D341Med (cell line): ENCODE results near the gene JAKMIP3.

Source experiments
- DNase-seq: peaks from one replicate; pipeline ENCODE4 v3.0.0; 2012; ENCODE audit warnings: low spot score

Gene JAKMIP3

GRCh38 chr10:132110111-132110521 lies 44.4 kb downstream of the JAKMIP3 start:
- DNase-seq, result no peak

GRCh38 chr10:132110713-132111112 lies 45.0 kb downstream of the JAKMIP3 start:
- DNase-seq, result no peak

GRCh38 chr10:132111121-132111731 lies 45.5 kb downstream of the JAKMIP3 start:
- no peak for DNase-seq

GRCh38 chr10:132111871-132112341 lies 46.2 kb downstream of the JAKMIP3 start:
- no peak for DNase-seq

- no peak for DNase-seq
Observed at GRCh38 chr10:132112611-132113010, 46.9 kb downstream of the JAKMIP3 start.

GRCh38 chr10:132113206-132113605 lies 47.5 kb downstream of the JAKMIP3 start:
- DNase-seq, result no peak

- no peak for DNase-seq
Observed at GRCh38 chr10:132113766-132114365, 48.1 kb downstream of the JAKMIP3 start.

GRCh38 chr10:132114953-132115520 lies 49.3 kb downstream of the JAKMIP3 start:
- DNase-seq, result no peak
